Activated CD8-positive, alpha-beta memory T cell treated with anti-CD3 and anti-CD28 coated beads for 4 hours (primary cell): ENCODE data around the gene DEAF1.
"Not testable (repeated sequence)": the region's sequence is repeated elsewhere in the genome, so short reads cannot be mapped to it uniquely, and the experiment has no call there.

Experiments
- DNase-seq, 2 donors: peaks; one replicate each; pipeline ENCODE4 v3.0.0-alpha.2; 2020; ENCODE audit warnings: low read depth in 2 of 2

DEAF1 gene

DNA sequence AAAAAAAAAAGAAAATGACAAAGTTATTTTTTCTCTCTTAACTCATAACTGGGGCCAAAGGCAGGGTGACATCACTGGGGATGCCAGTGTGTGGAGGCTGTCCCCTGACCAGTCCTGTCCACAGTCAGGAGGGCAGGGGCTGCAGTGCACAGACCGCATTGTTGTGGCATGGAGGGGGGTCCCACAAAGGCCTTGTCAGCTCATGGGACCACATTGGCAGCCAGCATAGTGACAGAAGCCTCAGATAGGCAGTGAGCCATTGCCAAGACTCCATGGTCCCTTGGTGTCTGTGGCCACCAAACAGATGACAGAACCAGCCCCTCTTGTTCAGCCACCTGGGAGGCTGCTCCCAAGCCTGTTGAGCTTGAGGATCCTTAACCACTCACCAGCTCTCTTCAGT lies 4.7 kb upstream of the DEAF1 start:
- no peak for DNase-seq

DNA sequence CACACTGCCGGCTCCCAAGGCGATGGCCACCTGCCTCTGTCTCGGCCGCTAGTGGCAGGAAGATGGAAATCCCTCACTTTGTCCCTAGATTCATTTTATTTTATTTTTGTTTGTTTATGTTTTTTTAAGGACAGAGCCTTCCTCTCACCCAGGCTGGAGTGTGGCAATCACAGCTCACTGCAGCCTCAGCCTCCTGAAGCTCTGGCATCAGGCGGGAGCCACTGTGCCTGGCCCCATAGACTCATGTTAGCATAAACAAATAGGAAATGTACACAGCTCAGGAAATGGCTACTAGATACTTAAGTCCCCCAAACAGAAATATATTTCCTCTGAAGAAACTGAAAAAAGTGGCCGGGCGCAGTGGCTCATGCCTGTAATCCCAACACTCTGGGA lies 4.1 kb upstream of the DEAF1 start:
- DNase-seq, result no peak

DNA sequence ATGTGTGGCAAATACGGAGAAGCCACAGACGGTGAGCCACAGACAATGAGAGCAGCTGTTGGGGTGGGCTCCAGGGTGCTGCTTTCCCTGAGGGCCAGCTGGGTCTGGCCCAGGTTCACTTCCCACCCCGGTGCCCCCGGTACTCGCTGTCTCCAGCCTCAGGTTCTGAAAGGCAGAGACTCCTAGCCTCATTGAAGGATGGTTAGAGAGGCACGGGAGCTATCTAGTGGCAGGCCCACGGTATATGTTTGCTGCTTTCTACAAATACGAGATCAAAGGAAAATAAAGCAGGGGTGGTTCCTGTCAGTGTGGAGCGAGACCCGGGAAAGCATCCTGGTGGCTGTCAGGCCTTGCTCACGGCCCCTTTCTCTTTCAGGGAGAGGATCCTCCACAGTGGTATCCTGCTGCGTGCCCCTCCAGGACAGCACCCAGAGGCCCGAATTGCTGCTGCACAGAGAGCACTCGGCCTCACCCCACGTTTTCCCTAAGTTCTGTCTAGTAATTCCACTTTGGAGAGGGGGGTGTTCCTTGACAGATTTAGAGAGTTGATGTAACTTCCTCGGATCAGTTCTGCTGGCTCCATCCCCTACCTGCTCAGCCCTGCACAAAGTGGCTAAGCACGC lies 3.6 kb upstream of the DEAF1 start:
- DNase-seq, result no peak

DNA sequence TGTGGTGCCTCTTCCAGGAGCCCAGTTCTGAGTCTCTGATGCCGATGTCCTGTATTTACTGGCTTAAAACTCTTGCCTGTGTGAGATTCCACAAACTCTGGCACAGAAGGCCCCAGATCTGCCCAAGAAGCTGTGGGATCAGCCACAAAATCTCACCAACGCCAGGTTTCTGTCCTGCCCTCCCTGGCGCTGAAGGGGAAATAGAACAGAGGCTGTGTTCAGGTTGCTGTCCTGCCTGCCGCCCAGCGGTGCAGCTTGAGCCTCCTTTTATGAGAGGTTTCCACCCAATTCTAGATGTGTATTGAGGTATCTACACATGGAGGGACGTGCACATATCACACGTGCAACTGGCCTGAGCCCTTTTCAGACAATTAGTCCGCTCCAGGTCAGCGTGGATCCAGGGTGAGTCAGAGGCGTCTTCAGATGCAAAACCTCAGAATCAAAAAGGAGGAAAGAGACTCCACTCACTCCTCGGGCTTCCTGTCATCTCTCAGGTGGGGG lies 2.8 kb upstream of the DEAF1 start:
- DNase-seq, result no peak

DNA sequence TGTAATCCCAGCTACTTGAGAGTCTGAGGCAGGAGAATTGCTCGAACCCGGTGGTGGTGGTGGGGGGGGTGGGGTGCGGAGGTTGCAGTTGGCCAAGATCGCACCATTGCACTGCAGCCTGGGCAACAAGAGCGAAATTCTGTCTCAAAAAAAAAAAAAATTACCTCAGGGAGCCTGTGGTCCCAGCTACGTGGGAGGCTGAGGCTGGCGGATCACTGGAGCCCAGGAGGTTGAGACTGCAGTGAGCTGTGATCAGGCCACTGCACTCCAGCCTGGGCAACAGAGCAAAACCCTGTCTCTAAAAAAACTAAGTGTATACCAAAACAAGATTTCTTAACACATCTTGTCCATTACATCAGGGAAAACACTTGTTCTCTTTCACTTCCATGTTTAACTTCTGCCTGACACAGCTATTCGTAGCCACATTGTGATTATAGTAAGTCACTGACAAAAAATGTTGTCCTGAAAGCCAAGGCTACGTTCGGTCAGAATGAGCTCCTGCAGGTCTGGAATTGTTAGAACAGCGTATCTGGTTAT lies 2.0 kb upstream of the DEAF1 start:
- DNase-seq, result no peak

DNA sequence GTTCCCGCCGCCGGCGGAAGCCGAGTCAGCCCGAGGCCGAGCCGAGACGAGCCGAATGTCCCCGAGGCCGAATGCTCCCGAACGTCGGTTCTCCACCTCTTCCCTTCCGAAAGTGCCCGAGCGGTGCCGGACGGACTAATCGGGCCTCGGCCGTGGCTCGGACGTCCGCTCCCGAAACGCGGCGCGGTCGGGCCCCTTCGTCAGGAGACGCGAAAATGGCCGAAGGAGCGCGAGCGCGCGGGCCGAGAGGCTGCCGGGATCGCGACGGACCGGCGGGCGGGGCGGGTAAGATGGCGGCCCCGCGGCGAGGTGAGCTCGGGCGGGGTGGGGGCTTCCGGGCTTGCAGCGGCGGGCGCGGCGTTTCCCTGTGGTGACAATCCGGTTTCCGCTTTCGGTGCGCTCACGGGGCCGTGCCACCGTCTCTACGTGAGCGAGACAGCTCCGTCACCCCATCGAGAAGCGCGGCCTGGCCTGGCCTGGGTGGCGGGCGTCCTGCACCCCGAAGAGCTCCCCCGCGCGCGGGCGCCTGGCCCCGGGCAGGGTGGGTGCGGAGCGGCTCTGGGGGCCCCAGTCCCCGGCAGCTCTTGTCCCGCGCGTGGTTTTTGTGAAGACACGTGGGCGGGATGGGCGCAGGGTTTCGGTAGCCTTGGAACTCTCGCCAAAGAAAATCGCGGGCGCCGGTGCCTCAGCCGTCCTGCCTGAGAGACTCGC lies 671 bp upstream of the DEAF1 start, which contains the start of gene TMEM80:
TSS of gene TMEM80 (plus strand) at position 279 of the 711 bp plus-strand sequence. CDS start at position 291, 12 bp downstream.
- peak; percentile 84 to 87 for DNase-seq

DNA sequence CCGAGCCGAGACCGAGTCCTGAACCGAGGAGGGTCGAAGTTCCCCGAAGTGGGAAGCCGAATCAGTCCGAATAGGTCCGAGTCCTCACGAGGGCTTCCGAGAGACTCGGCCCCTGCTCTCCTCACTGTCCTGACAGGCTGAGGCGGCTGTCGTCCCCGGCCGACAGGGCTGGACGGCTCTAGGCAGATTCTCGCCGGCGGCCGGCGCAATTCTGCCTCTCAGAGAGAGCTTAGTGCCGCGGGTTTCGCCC lies 191 bp upstream of the DEAF1 start:
- DNase-seq, result no peak

DNA sequence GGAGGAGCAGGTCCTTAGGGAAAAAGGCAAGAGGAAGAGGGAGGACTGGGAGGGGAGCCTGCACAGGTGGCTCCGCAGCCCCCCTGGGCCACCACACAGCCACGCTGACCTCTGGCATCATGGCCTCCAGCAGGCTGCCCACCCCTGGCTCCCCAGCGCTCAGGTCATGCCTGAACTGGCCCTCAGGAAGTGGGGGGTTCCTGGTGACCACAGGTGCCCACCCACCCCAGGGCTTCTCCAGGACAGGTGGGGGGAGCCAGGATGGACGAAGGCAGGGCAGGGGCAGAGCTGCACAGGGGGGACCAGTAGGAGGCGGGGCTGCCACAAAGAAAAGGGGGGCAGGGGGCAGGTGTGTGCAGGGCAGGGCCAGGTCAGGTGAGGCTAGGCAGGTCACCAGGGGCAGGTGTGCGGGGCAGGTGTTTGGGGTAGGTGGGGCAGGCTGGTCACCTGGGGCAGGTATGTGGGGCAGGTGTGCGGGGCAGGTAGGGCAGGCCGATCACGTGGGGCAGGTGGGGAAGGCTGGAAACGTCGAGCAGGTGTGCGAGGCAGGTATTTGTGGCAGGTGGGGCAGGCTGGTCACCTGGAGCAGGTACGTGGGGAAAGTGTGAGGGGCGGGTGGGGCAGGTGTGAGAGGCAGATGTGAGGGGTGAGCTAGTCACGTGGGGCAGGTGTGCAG lies 997 bp downstream of the DEAF1 start:
- DNase-seq, result no peak

DNA sequence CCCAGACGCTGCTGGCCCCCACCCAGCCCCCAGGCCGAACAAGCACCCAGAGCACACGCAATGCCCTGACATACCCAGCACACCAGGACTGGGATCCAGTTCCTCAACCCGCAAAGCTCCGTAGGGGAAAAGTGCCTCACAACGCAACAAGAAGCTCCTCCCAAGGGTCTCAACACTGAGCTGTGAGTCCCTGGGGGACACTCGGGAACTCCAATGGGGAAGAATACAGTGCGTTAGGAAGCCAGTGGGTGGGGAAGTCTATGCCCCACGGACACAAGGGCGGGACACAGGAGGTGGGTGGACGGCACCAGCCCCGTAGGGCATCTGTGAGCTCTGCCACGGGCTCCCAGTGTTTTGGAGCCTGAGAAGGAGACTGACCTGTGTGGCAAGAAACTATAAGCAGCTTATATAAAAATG lies 1.6 kb downstream of the DEAF1 start:
- DNase-seq, result no peak

DNA sequence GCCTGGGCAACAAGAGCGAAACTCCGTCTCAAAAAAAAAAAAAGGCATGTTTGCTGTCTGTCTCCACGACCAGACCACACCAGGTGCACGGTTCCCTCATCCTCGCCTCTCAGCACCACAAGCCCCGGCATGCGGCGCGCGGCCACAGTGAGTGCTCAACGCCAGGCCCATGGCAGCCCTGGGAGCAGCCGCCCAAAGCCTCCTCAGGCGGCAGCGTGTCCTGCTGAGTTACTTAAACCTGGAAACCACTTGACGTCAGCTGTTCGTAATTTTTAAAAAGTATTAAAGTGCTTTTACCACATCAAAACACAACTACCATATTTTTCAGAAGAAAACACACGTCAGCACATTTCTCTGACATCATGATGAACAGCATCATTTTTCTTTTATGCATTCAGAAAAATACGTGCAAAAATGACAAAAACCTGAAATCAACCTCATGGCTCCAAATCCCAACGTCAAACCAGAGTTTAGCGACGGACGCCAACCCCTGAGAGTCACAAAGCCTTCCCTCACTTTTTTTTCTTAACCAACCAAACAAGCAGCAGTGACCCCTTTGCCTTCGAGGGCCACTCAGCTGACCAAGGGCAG lies 2.1 kb downstream of the DEAF1 start:
- DNase-seq, result no peak

DNA sequence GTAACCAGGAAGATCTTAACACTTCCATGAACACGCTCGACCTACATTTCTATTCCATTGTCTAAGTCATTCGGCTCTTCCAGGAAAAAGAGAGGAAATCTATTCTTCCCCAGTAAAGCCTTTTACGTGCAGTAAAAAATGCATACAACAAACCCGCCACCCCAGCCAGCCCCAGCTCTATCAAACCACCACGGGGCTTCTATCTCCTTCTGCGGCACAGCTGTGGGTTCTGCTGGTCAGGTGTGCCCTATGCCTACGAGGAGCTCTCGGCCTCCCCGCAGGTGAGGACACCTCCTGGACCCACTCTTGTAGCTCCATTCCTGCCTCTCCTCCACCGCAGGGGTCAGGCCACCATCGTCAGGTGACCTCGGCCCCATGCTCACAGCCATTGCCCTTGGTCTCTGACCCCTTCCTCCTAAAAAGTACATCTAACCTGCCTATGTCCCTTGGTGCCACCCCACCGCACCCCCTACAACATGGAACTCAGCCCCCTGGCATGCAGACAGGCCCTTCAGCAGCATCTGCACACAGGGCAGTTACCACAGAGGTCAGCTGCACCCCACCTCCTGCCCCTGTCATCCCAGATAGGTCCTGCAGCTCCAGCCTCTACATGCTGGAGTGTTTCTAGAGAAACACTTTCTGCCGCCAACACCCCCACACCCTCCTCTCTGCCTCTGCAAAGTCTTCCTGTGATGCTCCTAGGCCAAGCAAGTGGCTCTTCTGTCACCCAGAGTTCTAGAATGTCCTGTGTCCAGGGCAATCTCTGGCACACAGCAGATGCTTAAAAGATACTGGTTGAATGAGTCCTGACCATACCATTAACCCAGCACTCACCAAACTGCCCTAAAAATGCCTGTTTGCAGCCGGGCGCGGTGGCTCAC lies 3.1 kb downstream of the DEAF1 start:
- no peak for DNase-seq

DNA sequence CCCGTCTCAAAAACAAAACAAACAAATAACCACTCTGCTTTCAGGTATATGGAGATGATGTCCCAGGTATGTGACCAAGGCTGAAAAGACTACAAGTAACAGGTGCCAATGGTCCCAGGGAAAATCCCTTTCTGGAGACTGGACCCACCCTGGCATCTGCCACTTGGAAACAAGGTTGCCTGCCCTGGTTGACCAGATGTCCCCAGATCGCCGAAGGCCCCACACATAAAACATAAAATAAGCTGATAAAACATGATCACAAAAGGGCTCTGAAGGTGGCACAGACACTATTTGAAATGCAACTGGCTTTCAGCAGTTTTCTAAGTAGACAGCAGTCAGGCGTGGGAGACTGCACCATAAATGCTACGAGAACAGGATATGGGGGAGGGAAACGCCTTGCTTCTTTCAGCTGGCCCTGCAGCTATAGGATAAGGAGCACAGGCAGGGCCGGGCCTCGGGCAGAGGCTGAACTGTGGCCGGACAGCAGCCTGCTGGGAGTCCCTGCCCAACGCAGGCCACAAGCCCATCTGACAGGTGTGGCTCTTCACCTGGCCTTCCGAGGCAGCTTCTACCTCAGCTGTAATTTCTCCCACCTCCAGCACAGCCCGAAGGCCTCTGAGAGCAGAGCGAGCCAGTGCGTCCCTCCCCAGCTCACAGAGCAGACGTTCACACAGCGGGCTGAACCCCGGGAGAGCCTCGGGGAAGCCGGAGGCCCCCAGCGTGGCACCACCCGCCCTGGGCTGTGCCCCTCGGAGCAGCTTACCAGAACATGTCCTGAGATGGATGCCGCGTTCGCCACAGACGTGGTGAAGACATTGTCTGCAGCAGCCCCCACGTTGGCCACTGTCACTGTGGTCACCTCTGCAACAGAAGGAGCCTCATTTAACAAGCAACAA lies 4.0 kb downstream of the DEAF1 start:
- DNase-seq, result no peak

DNA sequence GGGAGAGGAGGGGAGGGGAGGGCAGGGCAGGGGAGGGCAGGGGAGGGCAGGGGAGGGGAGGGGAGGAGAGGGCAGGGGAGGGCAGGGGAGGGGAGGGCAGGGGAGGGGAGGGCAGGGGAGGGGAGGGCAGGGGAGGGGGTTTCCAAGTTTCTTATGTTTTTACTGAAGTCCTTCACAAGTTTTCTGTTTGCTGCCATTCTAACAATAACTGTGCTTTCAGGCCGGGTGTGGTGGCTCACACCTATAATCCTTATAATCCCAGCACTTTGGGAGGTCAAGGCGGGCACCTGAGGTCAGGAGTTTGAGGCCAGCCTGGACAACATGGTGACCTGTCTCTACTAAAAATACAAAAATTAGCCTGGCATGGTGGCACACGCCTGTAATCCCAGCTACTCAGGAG lies 4.8 kb downstream of the DEAF1 start:
- not testable (repeated sequence) for DNase-seq

DNA sequence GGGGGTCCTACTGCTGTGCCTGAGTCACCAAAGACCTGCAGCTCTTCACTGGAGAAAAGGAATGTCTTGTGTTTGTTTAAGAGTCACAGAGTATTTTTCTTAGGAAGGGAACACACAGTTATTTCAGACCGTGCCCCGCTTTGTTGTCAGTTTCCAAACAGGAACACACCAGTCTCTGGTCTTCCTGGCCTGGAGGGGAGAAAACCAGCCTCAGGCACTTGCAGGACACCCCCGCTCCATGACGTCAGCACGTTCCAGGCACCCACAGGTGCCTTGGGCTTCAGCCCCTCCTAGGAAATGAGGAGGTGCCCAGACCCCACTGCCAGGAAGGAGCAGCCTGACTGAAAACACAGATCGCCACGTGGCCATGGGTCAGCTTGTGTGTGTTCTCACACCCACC lies 5.4 kb downstream of the DEAF1 start:
- no peak for DNase-seq

DNA sequence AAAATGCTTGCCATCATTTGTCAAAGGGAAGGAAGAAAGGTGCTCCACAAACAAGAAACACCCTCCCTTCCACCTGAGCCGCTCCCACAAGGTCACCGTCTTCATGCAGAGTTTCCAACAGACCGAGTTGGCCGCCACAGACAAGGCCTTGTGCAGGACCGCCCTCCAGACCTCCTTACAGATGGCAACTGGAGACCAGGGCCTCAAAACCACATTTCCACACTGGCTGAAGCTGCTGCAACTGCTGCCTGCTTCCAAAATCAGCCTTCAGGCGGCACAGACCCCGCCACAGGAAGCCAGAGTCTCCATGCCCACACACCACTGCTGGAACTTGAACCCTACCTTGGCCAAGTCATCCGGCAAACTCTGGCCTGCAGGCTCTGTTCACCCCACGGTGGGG lies 6.3 kb downstream of the DEAF1 start:
- no peak for DNase-seq

DNA sequence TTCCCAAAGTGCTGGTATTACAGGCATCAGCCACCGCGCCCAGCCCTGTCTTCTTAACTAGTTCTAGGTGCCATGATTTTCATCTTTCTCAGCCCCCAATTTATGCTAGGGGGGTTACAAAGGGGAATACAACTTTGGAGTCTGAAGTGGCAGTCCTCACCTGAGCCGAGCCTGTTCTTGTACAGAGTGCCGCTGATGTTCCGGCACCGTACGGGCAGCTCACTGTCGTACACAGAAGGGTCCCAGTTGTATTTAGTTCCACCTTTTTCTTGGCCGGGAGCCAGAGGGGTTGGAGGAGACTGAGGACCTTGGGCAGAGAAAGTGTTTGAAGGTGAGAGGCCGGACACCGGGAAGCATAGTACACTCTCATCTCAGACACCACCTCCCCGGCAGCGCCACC lies 7.3 kb downstream of the DEAF1 start:
- DNase-seq, result no peak

DNA sequence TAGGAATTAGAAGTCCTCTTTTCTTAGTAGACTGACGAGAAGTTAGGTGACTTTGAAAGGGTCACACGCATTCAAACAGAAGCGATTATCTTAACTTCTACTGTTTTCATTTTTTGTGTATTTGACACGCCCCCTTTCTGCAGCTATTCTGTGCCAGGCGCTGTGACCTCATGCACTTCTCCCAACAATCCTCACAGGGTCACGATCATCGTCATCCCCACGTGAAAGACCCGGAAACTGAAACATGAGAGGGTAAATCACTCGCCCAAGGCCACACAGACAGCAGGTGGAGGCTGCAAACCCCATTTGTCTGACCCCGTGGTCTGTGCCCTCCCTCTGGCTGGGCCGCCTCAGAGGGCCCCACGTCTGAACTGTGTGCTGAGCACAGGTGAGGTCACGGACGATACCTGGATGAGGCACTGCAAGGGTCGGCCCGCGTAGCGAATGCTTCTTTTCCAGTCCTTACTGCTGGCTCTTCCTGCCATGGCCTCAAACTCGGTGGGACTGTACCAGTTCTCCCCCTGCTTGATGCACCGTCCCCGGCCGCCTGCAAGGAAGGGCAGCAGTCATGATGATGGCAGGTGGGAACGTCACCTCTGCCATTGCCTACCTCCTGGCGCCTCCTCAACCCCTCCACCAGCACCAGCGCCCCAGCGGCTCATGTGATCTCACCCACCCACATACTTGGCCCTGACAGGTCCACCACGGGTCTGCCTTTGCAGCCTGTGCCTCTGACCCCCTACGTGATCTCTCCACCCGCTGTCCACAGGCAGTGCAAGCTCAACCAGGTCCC lies 8.4 kb downstream of the DEAF1 start:
- DNase-seq, result no peak

DNA sequence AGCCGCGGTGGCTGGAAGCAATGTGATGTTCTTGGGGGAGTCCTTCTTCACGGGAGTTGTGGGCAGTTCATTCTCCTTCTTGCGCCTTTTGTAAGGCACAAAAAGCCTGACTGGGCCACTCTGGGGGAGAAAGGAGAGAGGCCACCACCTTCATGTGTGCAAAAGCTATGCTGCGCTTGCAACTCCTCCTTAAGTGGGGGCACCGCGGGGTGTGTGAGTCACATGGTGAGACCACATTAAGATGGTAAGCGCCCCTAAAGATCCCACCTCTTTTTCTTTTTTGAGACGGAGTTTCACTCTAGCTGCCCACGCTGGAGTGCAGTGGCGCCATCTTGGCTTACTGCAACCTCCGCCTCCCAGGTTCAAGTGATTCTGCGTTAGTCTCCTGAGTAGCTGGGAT lies 14.1 kb downstream of the DEAF1 start:
- DNase-seq, result no peak

DNA sequence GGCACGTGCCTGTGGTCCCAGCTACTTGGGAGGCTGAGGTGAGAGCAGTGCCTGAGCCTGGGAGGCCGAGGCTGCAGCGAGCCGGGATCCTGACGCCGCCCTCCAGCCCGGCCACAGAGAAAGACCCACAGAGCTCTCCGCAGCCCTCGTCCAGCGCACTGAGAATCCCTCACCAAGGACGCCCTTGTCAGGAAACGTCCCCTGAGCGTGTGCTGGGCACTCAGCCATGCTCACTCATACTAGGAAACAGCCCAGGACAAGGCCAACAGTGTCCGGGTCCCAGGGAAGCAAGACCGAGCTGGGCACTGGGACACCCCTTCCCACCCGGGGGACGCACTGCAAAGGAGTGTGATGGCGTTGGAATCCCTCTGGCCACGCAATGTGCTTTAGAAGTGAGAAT lies 14.5 kb downstream of the DEAF1 start:
- no peak for DNase-seq
